ENCODE data around the gene HCFC2. TPM values are rescaled to one million over a fixed set of nuclear protein-coding genes. Genes with fewer than 3 reads are reported as not detected.
A peak's percentile ranks its signal among the peaks of the same experiment; 100 is the strongest.

HCFC2 gene
- total and polyA plus RNA-seq, 9 of the 15 experiments (the other 6 are each of a cell fraction or from before 2014, with no cell fraction given): 1.2 to 6.5 (median 3.8) TPM

DNA sequence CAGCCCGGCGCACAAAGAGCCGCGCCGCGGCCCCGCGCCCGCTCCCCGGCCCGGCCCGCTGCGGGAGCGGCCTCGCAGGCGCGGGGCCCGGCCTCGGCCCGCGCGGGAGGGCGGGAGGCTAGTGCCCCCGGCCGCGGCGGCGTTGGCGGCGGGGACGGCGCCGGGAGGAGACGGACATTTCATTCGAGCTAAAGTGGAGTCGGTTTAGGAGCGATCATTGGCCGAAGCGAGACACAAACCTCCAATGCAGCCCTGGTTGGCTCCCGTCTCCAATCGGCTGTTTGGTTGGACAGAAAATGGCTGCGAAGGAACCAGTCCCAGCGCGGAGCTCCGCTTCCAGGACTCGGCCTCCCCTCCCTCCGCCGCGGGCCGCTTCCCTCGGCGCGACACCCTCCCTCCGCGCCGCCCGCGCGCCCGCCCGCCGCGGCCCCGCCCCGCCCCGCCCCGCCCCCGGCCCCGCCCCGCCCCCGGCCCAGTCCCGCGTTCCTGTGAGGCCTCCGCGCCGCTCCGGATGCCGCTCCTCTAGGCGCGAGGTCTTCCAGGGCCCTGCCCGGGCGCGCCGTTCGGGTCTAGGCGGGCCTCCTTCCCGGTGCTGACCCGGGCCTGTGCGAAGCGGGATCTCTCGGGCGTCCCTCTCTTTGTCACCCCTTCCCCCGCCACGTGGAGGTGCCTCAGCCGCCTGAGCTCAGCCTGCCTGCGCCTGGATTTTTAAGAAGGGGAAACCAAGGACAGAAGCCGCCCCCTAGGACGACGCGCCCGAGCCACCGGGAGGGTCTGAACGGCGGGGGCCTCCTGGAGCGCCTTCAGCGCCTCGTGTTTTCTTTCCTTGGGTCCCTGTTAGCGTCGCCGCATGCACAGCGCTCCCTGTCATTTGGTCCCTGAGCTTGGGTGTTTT lies 73.8 kb downstream of the HCFC2 start, which contains the start of gene NFYB (continued):
- no peak for TF ChIP-seq ATF7 (IDR thresholded peaks at IDR 0.05)
- TF ChIP-seq ZNF589 (CRISPR knock-in tag; IDR thresholded peaks at IDR 0.05; ENCODE audit: low read depth): peak; percentile 89
- no peak for TF ChIP-seq TOE1 (IDR thresholded peaks at IDR 0.05; ENCODE audit: borderline replicate concordance)
- TF ChIP-seq TOE1 (CRISPR knock-in tag; IDR thresholded peaks at IDR 0.05; ENCODE audit: borderline replicate concordance, low read depth): 0 out of 2 replicates have a peak, but pooled peaks have one; percentile 31
- no peak for TF ChIP-seq ZNF384 (IDR thresholded peaks at IDR 0.05; ENCODE audit: low read depth, low read length)
- no peak for TF ChIP-seq HMBOX1 (IDR thresholded peaks at IDR 0.05)
- no peak for TF ChIP-seq DMBX1 (CRISPR knock-in tag; IDR thresholded peaks at IDR 0.05; ENCODE audit: borderline replicate concordance)

DNA sequence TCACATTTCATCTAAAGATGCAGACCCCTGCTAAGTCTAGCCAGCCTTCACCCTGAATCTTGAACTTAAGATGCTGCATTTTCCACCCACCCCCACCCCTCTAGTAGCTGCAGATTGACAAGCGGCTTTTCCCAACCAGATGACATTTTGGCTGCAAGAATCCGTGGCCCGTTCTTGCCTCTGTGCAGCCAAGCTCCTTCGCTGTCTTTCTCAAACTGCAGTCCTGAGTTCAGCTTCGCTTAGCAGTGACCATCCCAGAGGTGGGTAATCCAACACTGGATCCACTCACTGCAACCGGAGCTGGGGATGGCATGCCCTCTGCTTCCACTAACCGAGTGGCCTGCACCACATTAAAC lies 74.4 kb downstream of the HCFC2 start:
- CTCF ChIA-PET (ENCODE audit: low intra/inter-chr PET ratio): no interaction called here
- peak overlapping the region; percentile 73 to 94 for H3K9ac ChIP-seq (ENCODE audit: insufficient read depth in 1 of 2, low read depth in 2 of 2, low read length in 2 of 2)
- no peaks in the 10 kb centered on the region for H3K9me1 ChIP-seq (ENCODE audit: control insufficient read depth, insufficient read depth, low read length)
- peaks cover 12 to 19% of the 10 kb centered on the region in 2 experiments for H3K4me1 ChIP-seq (replicated peaks in 1 of 2; ENCODE audit: control insufficient read depth in 2 of 2, insufficient read depth in 2 of 2, low read length in 2 of 2)
- peak overlapping the region; percentile 77; the same call in 2 of the 3 replicates for H3K27ac ChIP-seq (ENCODE audit: extremely low read depth, low read depth, low read length)
- DNase-seq (ENCODE audit: extremely low read depth in 1 of 4, low spot score in 3 of 4) (no peak), ATAC-seq (no peak), FAIRE-seq (no peak)
- H3K9me3 ChIP-seq (replicated peaks; ENCODE audit: control insufficient read depth, insufficient read depth, low read depth, low read length): no peaks in the 10 kb centered on the region
- peak overlapping the region; percentile 31 for H3K4me3 ChIP-seq
- intact Hi-C loops (cut with micrococcal nuclease) (loop anchor here (2.0 kb wide), 1 partner anchor 34 kb away; no protein-coding TSS in a partner anchor), in situ Hi-C loops (cut with MboI) (no loop called here)
- POLR2A ChIA-PET: interaction anchor here (0.8 to 1.7 kb wide), 10 partner anchors 9 to 153 kb away, joined by 3 to 9 read pairs (median 4); no protein-coding TSS in a partner anchor
- H3K4me2 ChIP-seq (ENCODE audit: insufficient read depth, low read length): peak overlapping the region; percentile 69
- peak overlapping the region; percentile 87 for H2AFZ ChIP-seq (ENCODE audit: low read depth, low read length)
- H3K36me3 ChIP-seq (ENCODE audit: control insufficient read depth, insufficient read depth, low read length): peaks cover 15% of the 10 kb centered on the region; the same call in 2 of the 3 replicates
- 72% methylated on average over 6 of the region's 7 CpGs for WGBS (ENCODE audit: insufficient coverage, low coverage, missing lambda C conversion rate)
- no peaks in the 10 kb centered on the region for H4K20me1 ChIP-seq (replicated peaks; ENCODE audit: control insufficient read depth, insufficient read depth, low read length)
- peaks cover 29% of the 10 kb centered on the region for H3K79me2 ChIP-seq (ENCODE audit: control insufficient read depth, insufficient read depth, low read length)
- no TSS peak for BruUV-seq (replicated peaks)
- no peaks in the 10 kb centered on the region; a peak in 1 of 5 replicates for H3K27me3 ChIP-seq (ENCODE audit: control insufficient read depth in 2 of 2, insufficient read depth in 2 of 2, low read length in 2 of 2)
- no peak for TF ChIP-seq BMI1 (IDR thresholded peaks at IDR 0.05; ENCODE audit: low read length)
- no peak for TF ChIP-seq STAG1 (CRISPR knock-in tag; IDR thresholded peaks at IDR 0.05; ENCODE audit: borderline replicate concordance)
- peak; percentile 3; the same call in 1 of the 2 replicates for TF ChIP-seq ZNF584 (CRISPR knock-in tag; IDR thresholded peaks at IDR 0.05; ENCODE audit: low read depth)
- TF ChIP-seq KDM1A (IDR thresholded peaks at IDR 0.05): no peak
- TF ChIP-seq LEF1 (IDR thresholded peaks at IDR 0.05): no peak
- no peak for TF ChIP-seq YBX1 (IDR thresholded peaks at IDR 0.05)
- no peak for TF ChIP-seq MEIS2 (IDR thresholded peaks at IDR 0.05; ENCODE audit: partially characterized antibody)
- TF ChIP-seq, protein P1, sequence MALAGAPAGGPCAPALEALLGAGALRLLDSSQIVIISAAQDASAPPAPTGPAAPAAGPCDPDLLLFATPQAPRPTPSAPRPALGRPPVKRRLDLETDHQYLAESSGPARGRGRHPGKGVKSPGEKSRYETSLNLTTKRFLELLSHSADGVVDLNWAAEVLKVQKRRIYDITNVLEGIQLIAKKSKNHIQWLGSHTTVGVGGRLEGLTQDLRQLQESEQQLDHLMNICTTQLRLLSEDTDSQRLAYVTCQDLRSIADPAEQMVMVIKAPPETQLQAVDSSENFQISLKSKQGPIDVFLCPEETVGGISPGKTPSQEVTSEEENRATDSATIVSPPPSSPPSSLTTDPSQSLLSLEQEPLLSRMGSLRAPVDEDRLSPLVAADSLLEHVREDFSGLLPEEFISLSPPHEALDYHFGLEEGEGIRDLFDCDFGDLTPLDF (CRISPR knock-in tag; IDR thresholded peaks at IDR 0.05): 0 out of 2 replicates have a peak, but pooled peaks have one; percentile 31
- TF ChIP-seq ZNF146 (CRISPR knock-in tag; IDR thresholded peaks at IDR 0.05; ENCODE audit: unreplicated experiment): no peak
- TF ChIP-seq PATZ1 (CRISPR knock-in tag; IDR thresholded peaks at IDR 0.05; ENCODE audit: borderline replicate concordance): no peak
